Endothelial cell of umbilical vein (primary cell): Measurements from ENCODE around the gene CDR2L.

Source experiments
- EZH2 ChIP-seq: IDR thresholded peaks from 2 replicates; pipeline ENCODE4 v1.6.1; 2012; ENCODE audit warnings: borderline replicate concordance, low read depth, mild to moderate bottlenecking, moderate library complexity, low read length, inconsistent platforms; ENCODE audit not compliant: severe bottlenecking
- JUN ChIP-seq: IDR thresholded peaks from 2 replicates; pipeline ENCODE4 v1.6.1; 2011; ENCODE audit warnings: borderline replicate concordance, low read depth; ENCODE audit not compliant: insufficient read length, insufficient read depth
- POLR2A ChIP-seq: IDR thresholded peaks from 2 replicates; pipeline ENCODE4 v1.6.1; 2012; ENCODE audit warnings: low read depth, mild to moderate bottlenecking, control low read depth, low read length
- POLR2AphosphoS5 ChIP-seq: IDR thresholded peaks from 2 replicates; pipeline ENCODE4 v1.6.1; 2012; ENCODE audit warnings: low read depth, mild to moderate bottlenecking, control low read depth, low read length, moderate library complexity; ENCODE audit not compliant: insufficient read depth
- TF ChIP-seq, protein P1 (sequence below), 2 donors: IDR thresholded peaks; 1 replicate in 1 of 2; 2 replicates in 1 of 2; pipeline ENCODE4 v1.5.1; 2011; ENCODE audit warnings: low read length in 2 of 2, mild to moderate bottlenecking in 2 of 2, moderate library complexity in 2 of 2, control low read depth in 1 of 2, inconsistent platforms in 1 of 2, low read depth in 1 of 2; ENCODE audit not compliant: insufficient read depth in 1 of 2; ENCODE audit errors: extremely low read depth in 1 of 2
- TF ChIP-seq, protein P2 (sequence below): IDR thresholded peaks from 2 replicates; pipeline ENCODE4 v1.6.1; 2011; ENCODE audit not compliant: insufficient read depth, insufficient read length

DNA sequence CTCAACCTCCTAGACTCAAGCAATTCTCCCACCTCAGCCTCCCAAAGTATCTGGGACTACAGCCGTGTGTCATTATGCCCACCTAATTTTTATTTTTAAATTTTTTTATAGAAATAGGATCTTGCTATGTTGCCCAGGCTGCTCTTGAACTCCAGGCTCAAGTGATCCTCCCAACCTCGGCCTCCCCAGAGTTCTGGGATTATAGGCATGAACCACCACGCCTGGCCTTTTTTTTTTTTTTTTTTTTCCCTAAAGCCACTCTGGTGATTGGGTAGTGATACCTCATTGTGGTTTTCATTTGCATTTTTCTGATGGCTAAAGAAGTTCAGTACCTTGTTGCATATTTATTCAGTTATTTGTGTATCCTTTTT lies 1.2 kb upstream of the CDR2L start:
- TF ChIP-seq, protein P1, sequence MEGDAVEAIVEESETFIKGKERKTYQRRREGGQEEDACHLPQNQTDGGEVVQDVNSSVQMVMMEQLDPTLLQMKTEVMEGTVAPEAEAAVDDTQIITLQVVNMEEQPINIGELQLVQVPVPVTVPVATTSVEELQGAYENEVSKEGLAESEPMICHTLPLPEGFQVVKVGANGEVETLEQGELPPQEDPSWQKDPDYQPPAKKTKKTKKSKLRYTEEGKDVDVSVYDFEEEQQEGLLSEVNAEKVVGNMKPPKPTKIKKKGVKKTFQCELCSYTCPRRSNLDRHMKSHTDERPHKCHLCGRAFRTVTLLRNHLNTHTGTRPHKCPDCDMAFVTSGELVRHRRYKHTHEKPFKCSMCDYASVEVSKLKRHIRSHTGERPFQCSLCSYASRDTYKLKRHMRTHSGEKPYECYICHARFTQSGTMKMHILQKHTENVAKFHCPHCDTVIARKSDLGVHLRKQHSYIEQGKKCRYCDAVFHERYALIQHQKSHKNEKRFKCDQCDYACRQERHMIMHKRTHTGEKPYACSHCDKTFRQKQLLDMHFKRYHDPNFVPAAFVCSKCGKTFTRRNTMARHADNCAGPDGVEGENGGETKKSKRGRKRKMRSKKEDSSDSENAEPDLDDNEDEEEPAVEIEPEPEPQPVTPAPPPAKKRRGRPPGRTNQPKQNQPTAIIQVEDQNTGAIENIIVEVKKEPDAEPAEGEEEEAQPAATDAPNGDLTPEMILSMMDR (IDR thresholded peaks at IDR 0.05; ENCODE audit: extremely low read depth in 1 of 2, insufficient read depth in 1 of 2, low read depth in 1 of 2, low read length in 2 of 2) = no peak
- TF ChIP-seq POLR2A (no peak), JUN (no peak), POLR2AphosphoS5 (no peak), EZH2 (no peak)
- TF ChIP-seq, protein P2, sequence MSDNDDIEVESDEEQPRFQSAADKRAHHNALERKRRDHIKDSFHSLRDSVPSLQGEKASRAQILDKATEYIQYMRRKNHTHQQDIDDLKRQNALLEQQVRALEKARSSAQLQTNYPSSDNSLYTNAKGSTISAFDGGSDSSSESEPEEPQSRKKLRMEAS = no peak
